ENCODE results near the gene USP2.

DNA sequence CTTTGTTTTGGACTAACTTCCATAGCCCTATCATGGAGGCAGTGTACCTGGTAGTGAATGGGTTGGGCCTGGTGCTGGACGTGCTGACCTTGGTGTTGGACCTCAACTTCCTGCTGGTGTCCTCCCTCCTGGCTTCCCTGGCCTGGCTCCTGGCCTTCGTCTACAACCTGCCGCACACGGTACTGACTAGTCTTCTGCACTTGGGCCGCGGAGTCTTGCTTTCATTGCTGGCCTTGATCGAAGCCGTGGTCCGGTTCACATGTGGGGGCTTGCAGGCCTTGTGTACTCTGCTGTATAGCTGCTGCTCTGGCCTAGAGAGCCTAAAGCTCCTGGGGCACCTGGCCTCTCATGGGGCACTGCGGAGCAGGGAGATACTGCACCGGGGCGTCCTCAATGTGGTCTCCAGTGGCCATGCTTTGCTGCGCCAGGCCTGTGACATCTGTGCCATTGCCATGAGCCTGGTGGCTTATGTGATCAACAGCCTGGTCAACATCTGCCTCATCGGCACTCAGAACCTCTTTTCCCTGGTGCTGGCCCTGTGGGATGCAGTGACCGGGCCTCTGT lies 46.3 kb downstream of the USP2 start:
- TF ChIP-seq, protein P1, sequence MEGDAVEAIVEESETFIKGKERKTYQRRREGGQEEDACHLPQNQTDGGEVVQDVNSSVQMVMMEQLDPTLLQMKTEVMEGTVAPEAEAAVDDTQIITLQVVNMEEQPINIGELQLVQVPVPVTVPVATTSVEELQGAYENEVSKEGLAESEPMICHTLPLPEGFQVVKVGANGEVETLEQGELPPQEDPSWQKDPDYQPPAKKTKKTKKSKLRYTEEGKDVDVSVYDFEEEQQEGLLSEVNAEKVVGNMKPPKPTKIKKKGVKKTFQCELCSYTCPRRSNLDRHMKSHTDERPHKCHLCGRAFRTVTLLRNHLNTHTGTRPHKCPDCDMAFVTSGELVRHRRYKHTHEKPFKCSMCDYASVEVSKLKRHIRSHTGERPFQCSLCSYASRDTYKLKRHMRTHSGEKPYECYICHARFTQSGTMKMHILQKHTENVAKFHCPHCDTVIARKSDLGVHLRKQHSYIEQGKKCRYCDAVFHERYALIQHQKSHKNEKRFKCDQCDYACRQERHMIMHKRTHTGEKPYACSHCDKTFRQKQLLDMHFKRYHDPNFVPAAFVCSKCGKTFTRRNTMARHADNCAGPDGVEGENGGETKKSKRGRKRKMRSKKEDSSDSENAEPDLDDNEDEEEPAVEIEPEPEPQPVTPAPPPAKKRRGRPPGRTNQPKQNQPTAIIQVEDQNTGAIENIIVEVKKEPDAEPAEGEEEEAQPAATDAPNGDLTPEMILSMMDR (IDR thresholded peaks at IDR 0.05; ENCODE audit: low read length), result no peak
- TF ChIP-seq EZH2 (optimal IDR thresholded peaks at IDR 0.05; ENCODE audit: low read depth, low read length) (no peak), EZH2phosphoT487 (IDR thresholded peaks at IDR 0.05; ENCODE audit: low read length) (no peak)
